ENCODE results near the gene HIVEP3.

Gene HIVEP3

GRCh38 chr1:41677620-41678019 lies 241.1 kb downstream of the HIVEP3 start:
- no peak for DNase-seq

- DNase-seq: no peak
Observed at GRCh38 chr1:41675401-41675800, 243.3 kb downstream of the HIVEP3 start.

- no peak for DNase-seq
Observed at GRCh38 chr1:41674522-41674921, 244.2 kb downstream of the HIVEP3 start.

- no peak for DNase-seq
Observed at GRCh38 chr1:41673806-41674205, 244.9 kb downstream of the HIVEP3 start.

GRCh38 chr1:41673378-41673777 lies 245.3 kb downstream of the HIVEP3 start:
- no peak for DNase-seq

- peak; percentile 86 for DNase-seq
Observed at GRCh38 chr1:41672641-41673361, 245.9 kb downstream of the HIVEP3 start.

GRCh38 chr1:41672173-41672572 lies 246.5 kb downstream of the HIVEP3 start:
- DNase-seq: peak; percentile 98

- DNase-seq: no peak
Observed at GRCh38 chr1:41671116-41671755, 247.5 kb downstream of the HIVEP3 start.

- DNase-seq: peak; percentile 86
Observed at GRCh38 chr1:41670217-41670957, 248.3 kb downstream of the HIVEP3 start.

GRCh38 chr1:41668967-41669366 lies 249.8 kb downstream of the HIVEP3 start:
- DNase-seq: no peak

GRCh38 chr1:41668054-41668660 lies 250.6 kb downstream of the HIVEP3 start:
- no peak for DNase-seq

- DNase-seq: peak; percentile 49
Observed at GRCh38 chr1:41666981-41667631, 251.6 kb downstream of the HIVEP3 start.

GRCh38 chr1:41665962-41666917 lies 252.5 kb downstream of the HIVEP3 start:
- no peak for DNase-seq

GRCh38 chr1:41664861-41665640 lies 253.7 kb downstream of the HIVEP3 start:
- peak; percentile 91 for DNase-seq

GRCh38 chr1:41663671-41664400 lies 254.9 kb downstream of the HIVEP3 start:
- no peak for DNase-seq

- peak; percentile 91 for DNase-seq
Observed at GRCh38 chr1:41662765-41663437, 255.8 kb downstream of the HIVEP3 start.

- DNase-seq: peak; percentile 84
Observed at GRCh38 chr1:41662061-41662764, 256.5 kb downstream of the HIVEP3 start.

GRCh38 chr1:41661428-41662060 lies 257.2 kb downstream of the HIVEP3 start:
- DNase-seq: no peak
